GM12865 (cell line): ENCODE data around the gene TPPP2.

Source experiments
- DNase-seq: peaks from one replicate; pipeline ENCODE4 v3.0.0; 2010; ENCODE audit warnings: low read depth
- H3K4me3 ChIP-seq: 2 replicates; pipeline ENCODE4 v1.5.1; 2011; ENCODE audit warnings: mild to moderate bottlenecking, low read depth, low read length, control low read depth
- CTCF ChIP-seq: IDR thresholded peaks from 2 replicates; pipeline ENCODE4 v1.5.1; 2011; ENCODE audit warnings: low read length, control low read depth, low read depth, inconsistent platforms; ENCODE audit not compliant: insufficient read depth; ENCODE audit errors: missing control alignments

The TPPP2 gene

GRCh38 chr14:21078726-21079125 is 48.7 kb downstream of the TPPP2 start:
- no peak overlapping the region for H3K4me3 ChIP-seq
- no peak for TF ChIP-seq CTCF
- DNase-seq = no peak

- TF ChIP-seq CTCF = no peak
- H3K4me3 ChIP-seq = no peak overlapping the region
- DNase-seq = no peak
Observed at GRCh38 chr14:21081521-21082142, 51.6 kb downstream of the TPPP2 start.
